HEK293 (cell line): ENCODE data around the gene PPARG.

Experiments used
- CTCF ChIP-seq: fragments of 450-650 bp; formaldehyde crosslinking; IDR thresholded peaks from 2 replicates; pipeline ENCODE4 v1.5.1; 2016; ENCODE audit warnings: missing biosample characterization, missing genetic modification characterization
- ELK4 ChIP-seq: IDR thresholded peaks from 2 replicates; pipeline ENCODE4 v1.6.1; 2011; ENCODE audit warnings: mild to moderate bottlenecking, low read depth, low read length, borderline replicate concordance
- GLI4 ChIP-seq: fragments of 450-650 bp; formaldehyde crosslinking; IDR thresholded peaks from 2 replicates; pipeline ENCODE4 v1.5.1; 2016; ENCODE audit warnings: missing biosample characterization, missing genetic modification characterization
- ZNF121 ChIP-seq: fragments of 450-650 bp; formaldehyde crosslinking; IDR thresholded peaks from 2 replicates; pipeline ENCODE4 v1.5.1; 2016; ENCODE audit warnings: missing biosample characterization, missing genetic modification characterization
- ZNF280D ChIP-seq: fragments of 450-650 bp; formaldehyde crosslinking; IDR thresholded peaks from 2 replicates; pipeline ENCODE4 v1.5.1; 2016; ENCODE audit warnings: missing biosample characterization, missing genetic modification characterization
- ZNF324 ChIP-seq: fragments of 450-650 bp; formaldehyde crosslinking; IDR thresholded peaks from 2 replicates; pipeline ENCODE4 v1.5.1; 2016; ENCODE audit warnings: missing biosample characterization, missing genetic modification characterization
- ZNF629 ChIP-seq: fragments of 450-650 bp; formaldehyde crosslinking; IDR thresholded peaks from 2 replicates; pipeline ENCODE4 v1.5.1; 2017; ENCODE audit warnings: missing biosample characterization, missing genetic modification characterization
- ZNF785 ChIP-seq: fragments of 450-650 bp; formaldehyde crosslinking; IDR thresholded peaks from 2 replicates; pipeline ENCODE4 v1.5.1; 2016; ENCODE audit warnings: missing biosample characterization, missing genetic modification characterization

- TF ChIP-seq CTCF (tag by site-specific recombination), result no peak
- TF ChIP-seq ZNF629 (tag by site-specific recombination), result no peak
- no peak for TF ChIP-seq ZNF785 (tag by site-specific recombination)
- no peak for TF ChIP-seq ELK4
- TF ChIP-seq ZNF121, result no peak
- TF ChIP-seq ZNF280D (tag by site-specific recombination), result no peak
- no peak for TF ChIP-seq GLI4 (tag by site-specific recombination)
- no peak for TF ChIP-seq ZNF324 (tag by site-specific recombination)
These were observed 91.0 kb downstream of the PPARG start for GRCh38 chr3:12379640-12380429.
